HG03045 (cell line): ENCODE data around the gene POU2F2.
A peak's percentile ranks its signal among the peaks of the same experiment; 100 is the strongest.

Experiments
- ATAC-seq: cut with Tn5 transposase; IDR thresholded peaks from one replicate; pipeline ENCODE4 v1.9.1; 2021; ENCODE audit warnings: mild to moderate bottlenecking, moderate library complexity; ENCODE audit not compliant: unreplicated experiment

The POU2F2 gene

DNA sequence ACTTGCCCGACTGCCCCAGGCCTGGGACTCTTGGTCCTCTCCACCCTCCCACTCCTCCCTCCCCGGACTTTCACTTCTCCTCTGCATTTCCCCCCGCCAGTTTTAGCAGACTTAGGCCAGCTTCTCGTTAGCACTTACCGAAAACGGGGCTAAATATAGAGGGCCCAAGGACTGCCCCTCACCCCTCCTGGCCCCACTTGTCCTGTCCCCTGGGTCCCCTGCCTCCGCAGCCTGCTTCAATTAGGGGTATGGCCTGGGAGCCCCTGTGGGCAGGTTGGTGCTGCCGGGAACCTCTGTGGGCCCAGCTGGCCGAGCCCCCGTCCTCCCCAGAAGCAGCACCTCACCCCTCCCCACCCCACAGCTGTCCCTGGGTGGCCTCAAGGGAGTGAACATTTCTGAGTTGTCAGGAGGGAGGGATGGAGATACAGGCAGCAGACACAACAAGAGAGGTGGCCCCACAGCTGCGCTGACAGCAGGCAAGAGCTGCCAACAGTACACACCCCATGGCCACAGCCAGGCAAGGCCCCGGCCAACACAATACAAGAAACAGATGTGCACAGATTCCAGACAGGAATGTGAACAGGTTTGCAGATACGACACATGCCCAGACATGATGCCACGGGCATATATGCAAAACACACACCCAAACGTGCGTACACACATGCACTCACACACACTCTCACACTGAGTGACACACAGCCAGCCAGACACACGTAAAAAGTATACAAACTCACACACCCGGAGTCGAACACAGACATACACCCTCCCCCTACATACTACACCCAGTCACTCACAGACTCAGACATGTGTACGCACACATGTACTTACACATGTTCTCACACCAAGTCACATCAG lies 2.6 kb downstream of the POU2F2 start:
- peak; percentile 43 for ATAC-seq

DNA sequence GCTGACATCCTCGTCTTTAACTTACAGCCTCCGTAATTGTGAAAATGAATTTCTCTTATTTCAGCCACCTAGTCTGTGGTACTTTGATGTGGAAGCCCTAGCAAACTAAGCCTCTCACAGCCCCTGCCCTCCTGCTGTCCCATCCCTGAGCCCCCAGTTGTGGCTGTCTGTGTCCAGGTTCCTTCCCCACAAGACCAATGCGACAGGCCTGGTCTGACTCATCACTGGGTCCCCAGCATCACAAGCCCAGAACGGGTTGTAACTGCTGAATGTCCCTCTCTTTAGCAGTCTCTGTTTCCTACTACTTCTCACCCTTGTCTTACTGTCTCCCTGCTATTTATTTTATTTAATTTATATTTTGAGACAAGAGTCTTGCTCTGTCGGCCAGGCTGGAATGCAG lies 5.7 kb downstream of the POU2F2 start:
- no peak for ATAC-seq

DNA sequence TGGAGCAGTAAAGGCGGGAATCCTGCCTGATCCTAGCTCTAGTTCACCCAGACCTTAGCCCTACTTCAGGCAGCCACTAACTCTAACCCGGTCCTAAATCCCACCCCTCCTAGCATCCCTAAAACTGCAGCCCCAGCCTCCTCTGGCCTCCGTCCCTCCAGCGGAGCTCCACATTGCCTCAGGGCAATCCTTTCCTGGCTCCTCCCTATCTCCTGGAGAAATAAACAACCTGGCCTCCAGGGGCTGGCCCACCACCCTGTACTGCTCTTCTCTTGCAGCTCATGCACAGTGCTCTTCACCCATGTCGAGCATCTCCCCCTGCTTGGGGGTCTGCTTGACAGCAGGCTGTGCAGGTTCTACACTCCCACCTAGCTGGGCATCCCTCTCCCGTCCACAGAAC lies 6.7 kb downstream of the POU2F2 start:
- no peak for ATAC-seq

DNA sequence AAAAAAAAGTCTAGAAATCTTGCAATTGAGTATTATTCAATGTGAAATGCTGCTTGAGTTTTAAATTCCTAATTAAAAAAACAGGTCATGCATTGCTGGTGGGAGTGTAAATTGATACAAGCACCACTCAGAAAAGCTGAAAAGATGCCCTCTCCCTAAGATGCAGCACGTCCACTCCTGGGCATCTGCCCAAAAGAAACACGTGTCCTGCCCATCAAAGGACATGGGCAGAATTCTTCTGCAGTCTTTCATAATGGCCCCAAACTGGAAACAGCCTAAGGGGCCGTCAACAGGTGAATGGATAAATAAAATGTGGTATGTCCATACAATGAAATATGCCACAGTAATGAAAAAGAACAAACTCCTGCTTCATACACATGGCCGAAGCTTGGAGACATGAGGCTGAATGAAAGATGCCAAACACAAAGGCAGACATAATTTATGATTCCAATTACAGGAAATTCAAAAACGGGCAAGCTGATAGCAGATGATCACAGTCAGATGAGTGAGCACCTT lies 7.8 kb downstream of the POU2F2 start:
- ATAC-seq: no peak

DNA sequence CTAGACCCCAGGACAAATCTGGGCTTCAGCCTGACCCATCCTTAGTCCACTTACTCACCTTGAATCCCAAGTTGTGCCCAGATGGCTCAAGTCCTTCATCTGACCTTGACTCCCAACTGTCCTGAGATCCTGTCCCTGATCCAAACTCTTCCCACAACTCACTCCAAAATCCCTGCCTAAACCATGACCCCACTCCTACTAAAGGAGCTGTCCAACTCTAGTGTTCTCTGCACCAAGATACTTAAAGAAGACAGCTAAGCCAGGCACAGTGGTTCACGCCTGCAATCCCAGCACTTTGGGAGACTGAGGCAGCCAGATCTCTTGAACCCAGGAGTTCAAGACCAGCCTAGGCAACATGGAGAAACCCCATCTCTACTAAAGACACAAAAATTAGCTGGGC lies 8.5 kb downstream of the POU2F2 start:
- no peak for ATAC-seq

DNA sequence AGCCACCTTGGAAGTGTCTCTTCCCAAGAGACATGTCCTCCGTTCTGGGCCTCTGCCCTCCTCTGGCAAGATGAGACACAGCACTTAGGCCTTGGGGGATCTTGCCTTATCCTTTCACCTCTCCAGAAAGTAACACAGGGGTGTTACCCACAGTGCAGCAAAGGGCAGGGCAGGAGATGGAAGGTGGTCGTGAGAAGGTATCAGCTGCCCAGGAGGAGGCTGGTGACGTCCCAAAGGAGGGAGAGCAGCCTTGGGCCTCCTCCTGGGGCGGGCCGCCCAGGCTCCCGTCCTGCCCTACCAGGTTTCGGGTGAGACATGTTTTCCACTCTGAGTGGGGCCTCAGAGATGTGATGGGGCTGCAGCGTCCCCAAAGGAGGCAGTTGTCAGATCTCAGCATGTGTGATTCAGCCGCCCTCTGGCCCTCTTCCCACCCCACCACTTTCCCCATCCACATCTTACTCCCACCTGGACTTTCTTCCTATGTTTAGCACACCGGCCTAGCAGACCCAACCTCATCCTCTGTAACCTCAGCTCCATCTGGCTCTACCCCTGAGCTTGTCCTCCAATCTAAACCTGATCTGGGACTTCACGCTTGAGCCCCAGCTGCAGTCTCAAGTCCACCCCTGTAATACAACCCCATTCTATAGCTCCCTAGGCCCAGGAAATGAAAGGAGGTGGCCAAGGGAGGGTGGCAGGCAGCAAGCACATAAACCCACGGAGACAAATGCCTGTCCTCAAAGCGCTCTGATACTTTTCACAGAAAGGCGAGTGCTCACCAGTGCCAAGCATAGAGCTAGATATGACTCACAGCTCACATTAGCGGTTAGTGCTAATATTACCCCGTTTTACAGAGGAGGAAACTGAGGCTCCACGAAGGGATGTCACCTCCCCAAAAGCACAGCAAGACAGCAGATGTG lies 9.3 kb downstream of the POU2F2 start:
- ATAC-seq: no peak

DNA sequence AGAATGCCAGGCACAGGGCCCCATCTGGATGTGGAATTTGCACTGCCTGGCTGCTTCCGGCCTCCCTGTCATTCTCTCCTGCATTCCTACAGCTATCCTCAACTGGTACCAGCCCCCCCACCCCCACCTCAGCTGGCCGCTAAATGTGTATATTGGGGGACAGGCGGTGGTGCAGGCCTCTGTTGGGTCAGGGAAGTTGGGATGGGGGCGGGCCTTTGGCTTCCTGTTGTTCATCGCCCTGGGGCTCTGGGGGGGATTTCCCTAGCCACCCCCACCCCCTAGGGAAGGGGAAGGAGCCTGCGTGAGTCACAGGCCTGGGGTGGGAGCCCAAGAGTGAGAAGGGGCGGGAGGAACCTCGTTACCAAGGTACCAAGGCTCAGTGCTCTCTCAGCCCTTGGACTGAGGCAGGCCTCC lies 10.6 kb downstream of the POU2F2 start:
- ATAC-seq: no peak

DNA sequence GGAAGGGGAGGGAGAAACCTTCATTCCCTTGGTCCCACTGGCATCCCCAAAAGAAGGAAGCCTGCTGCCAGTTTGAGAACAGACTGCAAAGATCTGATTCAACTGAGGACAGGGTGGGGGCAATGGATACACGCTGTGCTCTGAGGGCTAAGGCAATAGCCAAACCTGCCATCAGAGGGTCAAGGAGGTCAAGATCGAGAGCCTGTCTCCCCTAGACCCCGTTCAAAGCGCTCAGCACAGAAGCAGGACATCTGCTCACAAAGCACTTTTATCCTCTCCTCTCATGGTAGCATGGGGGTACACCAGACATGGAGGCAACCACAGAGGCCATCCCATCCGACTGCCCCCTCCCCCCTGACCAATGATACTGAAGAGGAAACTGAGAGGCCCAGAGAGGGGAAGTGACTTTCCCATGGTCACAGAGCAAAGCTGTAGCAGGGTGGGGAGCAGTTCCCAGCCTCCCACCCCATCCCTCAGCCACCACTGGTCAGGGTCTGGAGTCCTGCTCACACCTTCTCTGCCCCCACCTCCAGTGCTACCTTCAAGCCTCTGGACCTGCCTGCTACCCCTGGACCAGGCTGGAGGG lies 11.1 kb downstream of the POU2F2 start:
- no peak for ATAC-seq

DNA sequence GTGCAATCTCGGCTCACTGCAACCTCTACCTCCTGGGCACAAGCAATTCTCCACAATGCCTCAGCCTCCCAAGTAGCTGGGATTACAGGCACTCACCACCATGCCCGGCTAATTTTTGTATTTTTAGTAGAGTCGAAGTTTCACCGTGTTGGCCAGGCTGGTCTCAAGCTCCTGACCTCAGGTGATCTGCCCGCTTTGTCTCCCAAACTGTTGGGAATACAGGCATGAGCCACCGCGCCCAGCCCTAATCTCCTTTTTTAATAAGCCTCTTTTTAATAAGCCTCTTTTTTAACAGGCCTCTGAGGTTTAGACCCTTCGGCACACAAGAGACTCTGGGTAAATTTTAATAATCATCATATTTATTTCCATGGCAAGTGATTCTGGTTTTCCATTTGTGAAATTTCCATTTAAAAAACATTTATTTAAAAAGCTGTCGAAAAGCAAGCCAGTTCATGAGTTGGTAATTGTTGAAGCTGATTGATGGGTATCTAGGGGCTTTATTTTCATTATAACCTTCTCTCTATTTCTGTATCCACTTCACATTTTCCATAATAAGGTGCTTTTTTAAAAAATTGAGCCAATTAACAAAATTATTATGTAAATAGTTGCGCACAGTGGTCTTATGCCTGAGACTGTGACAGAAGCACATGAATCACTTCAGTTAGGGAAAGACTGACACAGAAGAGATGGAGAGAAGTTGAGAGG lies 11.8 kb downstream of the POU2F2 start:
- no peak for ATAC-seq

DNA sequence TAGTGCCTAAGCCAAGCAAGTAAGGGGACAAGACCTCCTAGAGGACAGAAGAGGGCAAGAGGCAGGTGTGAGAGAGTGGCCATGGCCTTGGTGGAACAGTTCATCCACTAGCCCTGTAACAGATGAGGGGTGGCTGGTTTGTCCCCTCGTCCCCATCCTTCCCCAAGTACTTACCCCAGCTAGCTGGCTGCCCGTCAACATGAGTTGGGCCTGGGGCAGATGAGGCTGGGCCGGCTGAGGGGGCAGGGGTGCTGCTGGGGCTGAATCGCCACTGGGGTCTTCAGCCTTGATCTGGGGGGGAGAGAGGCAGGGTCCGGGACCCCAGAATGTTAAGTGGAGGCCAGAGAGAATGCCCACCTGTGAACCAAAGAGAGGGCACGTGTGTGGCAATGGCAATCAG lies 15.2 kb downstream of the POU2F2 start:
- no peak for ATAC-seq

DNA sequence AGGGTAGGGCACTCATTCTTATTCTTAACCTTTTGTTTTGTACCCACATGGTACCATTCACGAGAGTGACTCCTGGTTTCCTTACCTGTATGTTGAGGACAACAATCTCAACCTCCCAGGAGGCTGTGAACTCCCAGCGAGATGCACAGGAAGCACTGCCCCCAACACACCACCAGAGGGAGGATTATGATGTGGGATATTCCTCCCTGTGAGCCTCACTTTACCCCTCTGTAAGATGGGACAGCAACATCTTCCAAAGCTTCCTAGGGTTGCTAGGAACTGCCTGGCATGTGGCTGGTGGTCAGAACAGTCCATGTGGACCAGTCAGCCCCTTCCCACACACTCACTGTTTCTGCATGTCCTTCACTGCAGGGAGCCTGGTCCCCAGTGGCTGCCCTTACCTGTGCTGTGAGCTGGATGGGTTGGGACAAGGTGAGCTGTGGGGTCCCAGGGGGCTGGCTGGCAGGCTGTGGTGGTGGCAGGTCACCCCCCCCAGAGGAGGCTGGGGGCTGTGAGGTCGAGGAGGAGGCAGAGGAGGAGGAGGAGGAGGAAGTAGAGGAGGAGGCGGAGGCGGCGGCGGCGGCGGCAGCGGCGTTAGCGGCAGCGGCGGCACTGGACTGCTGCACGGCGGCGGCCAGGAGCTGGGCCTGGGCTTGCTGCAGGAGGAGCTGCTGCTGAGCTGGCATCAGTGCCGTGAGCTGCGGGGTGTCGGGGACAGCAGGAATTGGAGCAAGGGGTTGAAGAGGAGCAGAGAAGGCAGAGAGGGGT lies 15.8 kb downstream of the POU2F2 start:
- ATAC-seq: no peak

DNA sequence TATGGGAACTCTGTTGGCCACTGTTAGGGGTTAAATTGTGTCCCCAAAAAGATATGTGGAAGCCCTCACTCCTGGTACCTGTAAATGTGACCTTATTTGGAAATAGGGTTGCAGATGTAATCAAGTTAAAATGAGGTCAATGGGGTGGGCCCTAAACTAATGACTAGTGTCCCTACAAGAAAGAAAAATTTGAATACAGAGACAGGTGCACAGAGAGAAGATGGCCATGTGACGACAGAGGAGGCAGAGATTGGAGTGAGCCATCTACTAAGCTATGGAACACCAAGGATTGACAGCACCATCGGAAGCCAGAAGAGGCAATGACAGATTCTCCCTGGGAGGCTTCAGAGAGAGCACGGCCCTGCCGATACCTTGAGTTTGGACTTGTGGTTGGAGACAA lies 16.5 kb downstream of the POU2F2 start:
- no peak for ATAC-seq

DNA sequence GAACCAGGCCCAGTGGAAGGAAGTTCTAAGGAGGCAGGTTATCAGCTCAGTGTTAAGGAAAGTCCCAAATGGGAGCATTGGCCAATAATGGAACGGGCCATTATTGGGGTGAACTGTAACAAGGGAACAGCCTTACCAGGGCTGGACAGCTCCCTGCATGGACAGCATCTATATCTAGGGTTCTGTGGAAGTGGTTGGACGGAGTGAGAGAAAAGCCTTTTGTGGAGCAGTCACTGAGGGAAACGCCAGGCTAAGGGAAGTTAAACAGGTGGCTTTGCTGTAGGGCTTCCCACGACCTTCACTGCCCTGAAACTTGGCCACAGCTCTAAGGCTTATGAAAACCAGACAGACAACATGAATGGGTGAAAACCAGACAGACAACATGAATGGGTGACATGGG lies 17.0 kb downstream of the POU2F2 start:
- ATAC-seq: no peak

DNA sequence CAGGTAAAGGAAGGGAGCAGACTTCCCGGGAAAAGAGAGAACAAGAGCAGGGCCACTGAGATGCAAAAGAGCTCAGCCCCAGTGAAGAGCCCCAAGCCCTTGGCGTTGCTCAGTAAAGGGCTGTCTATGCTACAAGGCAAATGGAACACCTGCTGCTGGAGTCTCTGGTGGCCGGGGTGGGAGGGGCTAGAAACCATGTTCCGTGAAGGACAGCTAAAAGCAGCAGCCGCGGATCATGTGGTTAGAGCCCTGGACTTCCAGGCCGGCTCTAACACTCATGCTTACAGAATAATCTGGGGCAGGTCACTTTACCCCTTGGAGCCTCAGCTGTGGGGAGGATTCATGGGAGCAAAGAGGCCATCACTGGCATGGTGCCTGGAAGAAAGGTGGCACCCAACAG lies 17.8 kb downstream of the POU2F2 start:
- ATAC-seq: peak; percentile 48

DNA sequence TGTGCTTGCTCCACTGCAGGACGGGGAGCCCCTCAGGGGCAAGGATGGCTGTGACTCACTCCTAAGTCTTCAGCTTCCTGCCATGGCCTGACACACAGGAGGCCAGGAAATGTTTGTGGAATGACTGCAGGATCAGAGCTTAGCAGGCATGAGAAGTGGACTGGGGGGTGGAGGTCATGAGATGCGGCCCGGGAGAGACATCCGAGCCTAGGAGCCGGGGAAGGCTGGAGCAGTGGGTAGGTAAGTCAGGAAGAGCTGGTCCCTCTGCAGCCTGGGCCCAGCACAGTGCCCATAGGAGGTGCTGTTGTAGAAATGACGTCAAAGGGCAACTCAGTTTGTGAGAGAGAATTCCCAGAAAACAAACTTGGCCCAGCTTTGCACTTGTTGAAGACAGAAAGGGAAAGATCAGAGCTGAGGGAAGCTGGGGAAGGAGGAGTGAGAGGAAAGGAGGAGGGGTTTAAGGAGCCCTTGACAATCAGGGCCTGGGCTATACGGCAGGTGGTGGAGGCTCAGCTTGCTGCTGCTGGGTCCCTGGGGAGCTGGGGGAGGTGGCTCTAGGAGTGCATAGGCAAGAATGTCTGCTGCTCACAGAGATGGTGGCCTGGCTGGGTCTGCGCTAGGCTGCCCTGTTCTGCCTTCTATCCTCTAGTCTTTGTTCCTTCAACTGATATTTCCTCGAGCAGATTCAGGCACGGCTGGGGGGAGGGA lies 18.5 kb downstream of the POU2F2 start:
- peak; percentile 21 for ATAC-seq

DNA sequence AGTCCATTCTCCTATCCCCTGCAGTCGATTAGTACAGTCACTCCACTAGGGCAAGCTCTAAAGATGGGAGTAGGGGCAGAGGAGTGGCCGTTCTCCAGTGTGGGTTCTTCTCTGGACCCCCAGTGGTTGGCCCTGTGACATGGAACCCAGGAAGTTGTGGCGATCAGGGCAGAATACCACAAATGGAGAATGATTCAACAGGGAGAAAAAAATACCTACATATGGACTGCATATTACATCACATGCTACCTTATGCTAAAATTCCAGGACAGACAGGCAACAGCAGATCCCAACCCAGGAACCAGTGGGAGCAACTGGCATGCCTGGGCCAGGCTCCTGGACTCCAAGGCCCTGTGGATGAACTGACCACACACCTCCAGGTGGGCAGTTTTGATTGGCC lies 20.4 kb downstream of the POU2F2 start:
- no peak for ATAC-seq

DNA sequence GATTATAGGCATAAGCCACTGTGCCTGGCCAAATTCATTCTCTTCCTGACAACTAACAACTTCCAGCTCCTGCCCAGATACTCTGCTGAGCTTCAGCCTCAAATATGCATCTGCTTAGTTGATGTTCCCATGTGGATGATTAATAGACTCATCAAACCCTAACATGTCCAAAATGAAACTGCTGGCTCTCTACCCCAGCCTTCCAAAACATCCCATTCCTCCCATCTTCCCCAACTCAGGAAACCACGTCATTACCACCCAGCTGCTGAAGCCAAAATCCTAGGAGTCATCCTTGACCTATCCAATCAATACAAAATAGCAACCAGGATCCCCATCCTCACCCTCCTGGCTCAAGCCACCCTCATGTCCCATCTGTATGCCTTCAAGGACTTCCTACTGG lies 20.9 kb downstream of the POU2F2 start:
- ATAC-seq: no peak

DNA sequence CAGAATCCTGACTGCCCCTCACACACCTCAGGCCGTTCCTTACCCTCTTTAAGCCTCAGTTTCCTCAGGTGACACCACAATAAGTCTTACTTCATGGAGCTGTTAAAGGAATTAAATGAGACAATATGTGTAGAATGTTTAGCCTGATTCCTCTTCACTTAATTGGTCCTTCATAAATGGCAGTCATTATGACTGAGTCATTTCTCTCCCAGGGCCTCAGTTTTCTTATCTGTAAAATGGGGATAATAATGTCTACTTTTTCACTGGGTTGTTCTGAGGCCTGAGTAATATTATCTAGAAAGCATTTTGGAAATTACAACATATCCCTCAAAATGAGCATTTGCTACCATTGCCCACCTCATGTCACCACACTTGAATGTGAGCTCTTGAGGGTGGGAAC lies 21.6 kb downstream of the POU2F2 start:
- ATAC-seq: no peak

DNA sequence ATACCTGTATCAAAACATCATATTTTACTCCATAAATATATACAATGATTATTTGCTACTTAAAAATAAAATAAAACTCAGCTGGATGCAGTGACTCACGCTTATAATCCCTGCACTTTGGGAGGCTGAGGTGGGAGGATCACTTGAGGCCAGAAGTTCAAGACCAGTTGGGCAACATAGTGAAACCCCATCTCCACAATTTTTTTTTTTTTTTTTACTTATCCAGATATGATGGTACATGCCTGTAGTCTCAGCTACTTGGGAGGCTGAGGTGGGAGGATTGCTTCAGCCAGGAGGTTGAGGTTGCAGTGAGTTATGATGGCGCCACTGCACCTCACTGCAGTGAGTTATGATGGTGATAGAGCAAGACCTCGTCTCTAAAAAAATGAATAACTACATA lies 22.4 kb downstream of the POU2F2 start:
- ATAC-seq: no peak
